Subcutaneous adipose tissue (tissue), 4 donors: Measurements from ENCODE around the gene RDH14. TPM values are rescaled to one million over a fixed set of nuclear protein-coding genes. Genes with fewer than 3 reads are reported as not detected.

Source experiments
- CTCF ChIP-seq: fragments of 450-650 bp; IDR thresholded peaks from one replicate; pipeline ENCODE4 v1.5.1; 2016; ENCODE audit warnings: low read depth, mild to moderate bottlenecking, control low read depth, antibody characterized with exemption, moderate library complexity
- total RNA-seq, 4 donors: library from RNA; depleted of rRNA; stranded (reverse); fragments of >200 nt; gene quantifications; one replicate each; pipeline ENCODE4 v1.1.0, GENCODE V29; 2016

RDH14 gene
- total RNA-seq, 4 donors from 2014 or later = 22.2 to 36.1 (median 29.5) TPM

GRCh38 chr2:18540872-18541271, 19.6 kb downstream of the RDH14 start:
- TF ChIP-seq CTCF = no peak

- no peak for TF ChIP-seq CTCF
Observed at GRCh38 chr2:18536697-18537096, 23.8 kb downstream of the RDH14 start.

GRCh38 chr2:18536100-18536499, 24.4 kb downstream of the RDH14 start:
- TF ChIP-seq CTCF = no peak

GRCh38 chr2:18531194-18531593, 29.3 kb downstream of the RDH14 start:
- TF ChIP-seq CTCF = no peak

GRCh38 chr2:18527822-18528221, 32.6 kb downstream of the RDH14 start:
- no peak for TF ChIP-seq CTCF

GRCh38 chr2:18527326-18527725, 33.1 kb downstream of the RDH14 start:
- TF ChIP-seq CTCF = no peak

GRCh38 chr2:18526429-18526828, 34.0 kb downstream of the RDH14 start:
- no peak for TF ChIP-seq CTCF
